Endothelial cell of umbilical vein (primary cell): ENCODE results near the gene CEBPZOS. TPM values are rescaled to one million over a fixed set of nuclear protein-coding genes. Genes with fewer than 3 reads are reported as not detected.

ENCODE experiments used
- BruUV-seq: library from RNA; stranded (reverse); fragments of 400-500 nt; replicated peaks from 2 replicates; lab custom pipeline; 2021; lab: Mats Ljungman, UMichigan
- CTCF ChIA-PET: fragments of 300-600, 350-600 bp; sonication (Branson Sonifier 250); formaldehyde crosslinking; loops from one replicate; lab custom pipeline; 2021; ENCODE audit warnings: antibody characterized with exemption, inconsistent platforms; lab: Charles Lee
- POLR2A ChIA-PET: fragments of 300-600, 350-600 bp; sonication (Branson Sonifier 250); formaldehyde crosslinking; loops from one replicate; lab custom pipeline; 2021; ENCODE audit warnings: antibody characterized with exemption, inconsistent platforms; lab: Charles Lee
- DNase-seq: peaks from one replicate; pipeline ENCODE4 v3.0.0-alpha.2; 2011; ENCODE audit warnings: low read depth, low spot score
- FAIRE-seq: peaks from 2 replicates; lab custom pipeline; 2011; peaks lifted over from hg19 to GRCh38; lab: Jason Lieb, UNC
- H2AFZ ChIP-seq: 2 replicates; pipeline ENCODE4 v1.6.0; 2012; ENCODE audit warnings: low read depth, low read length, control low read depth, inconsistent platforms
- H3K27ac ChIP-seq: 2 replicates; pipeline ENCODE4 v1.5.1; 2011; ENCODE audit warnings: low read depth, mild to moderate bottlenecking, control low read depth, low read length, moderate library complexity; ENCODE audit not compliant: insufficient read depth
- H3K27me3 ChIP-seq, 2 experiments: 2 replicates each; pipeline versions ENCODE4 v1.6.0 to v1.6.1; 2011; ENCODE audit warnings: low read length in 2 of 2, mixed read lengths in 1 of 2; ENCODE audit not compliant: control insufficient read depth in 2 of 2, insufficient read depth in 2 of 2
- H3K36me3 ChIP-seq, 2 experiments: 2 replicates in 1 of 2; 3 replicates in 1 of 2; pipeline ENCODE4 v1.5.1; 2011; ENCODE audit warnings: low read length in 2 of 2, mild to moderate bottlenecking in 1 of 2, moderate library complexity in 1 of 2; ENCODE audit not compliant: control insufficient read depth in 2 of 2, insufficient read depth in 2 of 2; ENCODE audit errors: extremely low read depth in 1 of 2
- H3K4me1 ChIP-seq: 3 replicates; pipeline ENCODE4 v1.5.1; 2011; ENCODE audit warnings: mild to moderate bottlenecking, low read length; ENCODE audit not compliant: control insufficient read depth, insufficient read depth; ENCODE audit errors: extremely low read depth
- H3K4me2 ChIP-seq: 2 replicates; pipeline ENCODE4 v1.6.1; 2011; ENCODE audit warnings: low read length, control low read depth, mixed read lengths; ENCODE audit not compliant: insufficient read depth
- H3K4me3 ChIP-seq, 3 experiments: fragments of 200-600 bp in 1 of 3; sonication (generic), shearing (Covaris generic) in 1 of 3; replicated peaks in 1 of 3; 2 replicates each; pipeline ENCODE4 v1.5.1; 2011 to 2016; ENCODE audit warnings: control low read depth in 3 of 3, low read length in 3 of 3, mild to moderate bottlenecking in 2 of 3, inconsistent platforms in 1 of 3, low read depth in 1 of 3, moderate library complexity in 1 of 3; ENCODE audit not compliant: insufficient read depth in 1 of 3
- H3K79me2 ChIP-seq: 2 replicates; pipeline ENCODE4 v1.6.0; 2012; ENCODE audit warnings: low read length, inconsistent platforms; ENCODE audit not compliant: control insufficient read depth, insufficient read depth
- H3K9ac ChIP-seq: replicated peaks from 2 replicates; pipeline ENCODE3; 2011; ENCODE audit warnings: low read length, control low read depth; ENCODE audit not compliant: insufficient read depth; ENCODE audit errors: extremely low read depth
- H3K9me1 ChIP-seq: replicated peaks from 3 replicates; pipeline ENCODE4 v1.6.0; 2011; ENCODE audit warnings: mild to moderate bottlenecking, low read length; ENCODE audit not compliant: control insufficient read depth, insufficient read depth; ENCODE audit errors: extremely low read depth
- H3K9me3 ChIP-seq: replicated peaks from 2 replicates; pipeline ENCODE4 v1.5.1; 2012; ENCODE audit warnings: low read length, inconsistent platforms; ENCODE audit not compliant: control insufficient read depth, insufficient read depth
- H4K20me1 ChIP-seq: replicated peaks from 2 replicates; pipeline ENCODE3; 2011; ENCODE audit warnings: mild to moderate bottlenecking, low read length; ENCODE audit not compliant: control insufficient read depth, insufficient read depth; ENCODE audit errors: extremely low read depth
- EZH2 ChIP-seq: IDR thresholded peaks from 2 replicates; pipeline ENCODE4 v1.6.1; 2012; ENCODE audit warnings: borderline replicate concordance, low read depth, mild to moderate bottlenecking, moderate library complexity, low read length, inconsistent platforms; ENCODE audit not compliant: severe bottlenecking
- FOS ChIP-seq: IDR thresholded peaks from 2 replicates; pipeline ENCODE4 v1.6.1; 2011; ENCODE audit warnings: mild to moderate bottlenecking, low read length, moderate library complexity, borderline replicate concordance; ENCODE audit not compliant: insufficient read depth
- GATA2 ChIP-seq: IDR thresholded peaks from 2 replicates; pipeline ENCODE4 v1.7.0; 2011; ENCODE audit warnings: low read depth, mild to moderate bottlenecking, moderate library complexity, mixed read lengths, low read length; ENCODE audit not compliant: insufficient read length, insufficient read depth
- JUN ChIP-seq: IDR thresholded peaks from 2 replicates; pipeline ENCODE4 v1.6.1; 2011; ENCODE audit warnings: borderline replicate concordance, low read depth; ENCODE audit not compliant: insufficient read length, insufficient read depth
- MYC ChIP-seq: IDR thresholded peaks from one replicate; pipeline ENCODE4 v1.6.1; 2011; ENCODE audit warnings: mild to moderate bottlenecking, low read depth, low read length
- POLR2A ChIP-seq: IDR thresholded peaks from 2 replicates; pipeline ENCODE4 v1.6.1; 2012; ENCODE audit warnings: low read depth, mild to moderate bottlenecking, control low read depth, low read length
- POLR2AphosphoS5 ChIP-seq: IDR thresholded peaks from 2 replicates; pipeline ENCODE4 v1.6.1; 2012; ENCODE audit warnings: low read depth, mild to moderate bottlenecking, control low read depth, low read length, moderate library complexity; ENCODE audit not compliant: insufficient read depth
- dilution Hi-C: fragments of 300-500 bp; cut with MboI; formaldehyde crosslinking; loops from one replicate; pipeline ENCODE4 v1.15.0; 2019; ENCODE audit warnings: low sequenced_read_pairs; ENCODE audit not compliant: extremely low pct_ligation_motif_present
- intact Hi-C: fragments of 100-400 bp; cut with micrococcal nuclease; formaldehyde crosslinking; loops from one replicate; pipeline ENCODE4 v1.10.0; 2022
- polyA plus RNA-seq, 4 experiments: library from polyadenylated mRNA; depleted of rRNA in 3 of 4; stranded (reverse) in 3 of 4; unstranded in 1 of 4; fragments of >200 nt; gene quantifications; 2 replicates each; pipeline versions ENCODE4 v1.2.1 to v1.2.3, GENCODE V29; 2011 to 2012; ENCODE audit warnings: missing spikeins in 1 of 4
- total RNA-seq: library from RNA; stranded (reverse); gene quantifications from 2 replicates; pipeline ENCODE4 v1.2.3, GENCODE V29; 2021
- TF ChIP-seq, protein P1 (sequence below): IDR thresholded peaks from 2 replicates; pipeline ENCODE4 v1.6.1; 2011; ENCODE audit not compliant: insufficient read depth, insufficient read length
- TF ChIP-seq, protein P2 (sequence below), 2 donors: IDR thresholded peaks; 1 replicate in 1 of 2; 2 replicates in 1 of 2; pipeline ENCODE4 v1.5.1; 2011; ENCODE audit warnings: low read length in 2 of 2, mild to moderate bottlenecking in 2 of 2, moderate library complexity in 2 of 2, control low read depth in 1 of 2, inconsistent platforms in 1 of 2, low read depth in 1 of 2; ENCODE audit not compliant: insufficient read depth in 1 of 2; ENCODE audit errors: extremely low read depth in 1 of 2

The CEBPZOS gene
- total and polyA plus RNA-seq, 2 donors (not counting 3 experiments of a cell fraction or from before 2014, with no cell fraction given), result 29.1 to 36.3 TPM

DNA sequence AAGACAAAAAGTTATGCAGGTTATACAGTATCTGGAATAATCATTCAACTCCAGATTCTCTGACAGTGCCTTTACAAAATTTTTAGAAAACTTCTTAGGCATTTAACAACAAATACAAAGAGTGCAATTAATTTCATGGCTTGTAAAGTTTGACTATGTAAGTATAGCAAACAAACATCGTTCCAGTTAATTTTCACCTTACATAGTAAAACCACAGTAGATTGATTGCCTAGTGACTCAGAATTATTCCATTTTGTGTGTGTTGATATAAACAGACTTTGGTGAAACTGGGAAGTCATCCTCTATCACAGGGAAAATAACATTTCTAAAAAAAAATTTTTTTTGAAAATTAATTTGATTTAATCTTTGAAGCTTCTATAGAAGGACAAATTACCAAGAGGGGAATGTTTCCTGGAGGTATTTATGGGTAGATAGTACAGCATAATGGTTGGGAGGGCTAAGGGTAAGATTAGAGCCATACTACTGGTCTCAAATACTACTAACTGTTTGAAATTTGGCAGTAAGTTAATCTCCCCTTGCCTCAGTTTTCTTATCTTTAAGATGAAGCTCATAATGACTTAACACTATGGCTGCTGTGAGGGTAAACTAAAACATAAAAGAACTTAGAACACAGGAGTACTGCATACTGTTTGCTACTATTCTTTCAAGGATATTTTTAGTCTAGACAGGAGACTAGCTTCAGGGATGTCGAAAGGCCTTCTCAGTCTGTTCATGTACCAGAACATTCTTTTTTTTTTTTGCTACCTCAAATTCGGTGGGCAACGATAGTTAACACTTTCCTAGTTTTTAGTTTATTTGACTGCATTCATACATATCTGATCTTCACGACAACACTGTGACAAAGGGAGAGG is 54.8 kb downstream of the CEBPZOS start:
- H3K27ac ChIP-seq, result no peak overlapping the region
- H3K4me3 ChIP-seq, result no peak overlapping the region
- TF ChIP-seq, protein P1, sequence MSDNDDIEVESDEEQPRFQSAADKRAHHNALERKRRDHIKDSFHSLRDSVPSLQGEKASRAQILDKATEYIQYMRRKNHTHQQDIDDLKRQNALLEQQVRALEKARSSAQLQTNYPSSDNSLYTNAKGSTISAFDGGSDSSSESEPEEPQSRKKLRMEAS, result no peak
- TF ChIP-seq POLR2AphosphoS5 (no peak), EZH2 (no peak), POLR2A (no peak), MYC (no peak), GATA2 (no peak), FOS (no peak), JUN (no peak)
- TF ChIP-seq, protein P2, sequence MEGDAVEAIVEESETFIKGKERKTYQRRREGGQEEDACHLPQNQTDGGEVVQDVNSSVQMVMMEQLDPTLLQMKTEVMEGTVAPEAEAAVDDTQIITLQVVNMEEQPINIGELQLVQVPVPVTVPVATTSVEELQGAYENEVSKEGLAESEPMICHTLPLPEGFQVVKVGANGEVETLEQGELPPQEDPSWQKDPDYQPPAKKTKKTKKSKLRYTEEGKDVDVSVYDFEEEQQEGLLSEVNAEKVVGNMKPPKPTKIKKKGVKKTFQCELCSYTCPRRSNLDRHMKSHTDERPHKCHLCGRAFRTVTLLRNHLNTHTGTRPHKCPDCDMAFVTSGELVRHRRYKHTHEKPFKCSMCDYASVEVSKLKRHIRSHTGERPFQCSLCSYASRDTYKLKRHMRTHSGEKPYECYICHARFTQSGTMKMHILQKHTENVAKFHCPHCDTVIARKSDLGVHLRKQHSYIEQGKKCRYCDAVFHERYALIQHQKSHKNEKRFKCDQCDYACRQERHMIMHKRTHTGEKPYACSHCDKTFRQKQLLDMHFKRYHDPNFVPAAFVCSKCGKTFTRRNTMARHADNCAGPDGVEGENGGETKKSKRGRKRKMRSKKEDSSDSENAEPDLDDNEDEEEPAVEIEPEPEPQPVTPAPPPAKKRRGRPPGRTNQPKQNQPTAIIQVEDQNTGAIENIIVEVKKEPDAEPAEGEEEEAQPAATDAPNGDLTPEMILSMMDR (IDR thresholded peaks at IDR 0.05; ENCODE audit: extremely low read depth in 1 of 2, insufficient read depth in 1 of 2, low read depth in 1 of 2, low read length in 2 of 2), result no peak
- no peaks in the 10 kb centered on the region for H3K79me2 ChIP-seq
- H3K9ac ChIP-seq, result no peak overlapping the region
- no peaks in the 10 kb centered on the region for H4K20me1 ChIP-seq
- H3K4me1 ChIP-seq, result peaks cover 2% of the 10 kb centered on the region
- DNase-seq (no peak), FAIRE-seq (no peak)
- POLR2A ChIA-PET, result no interaction called here
- CTCF ChIA-PET, result interaction anchor here (1.0 to 1.8 kb wide), 3 partner anchors 82 to 626 kb away, joined by 3 to 8 read pairs (median 4); no protein-coding TSS in a partner anchor
- intact Hi-C loops (no loop called here), dilution Hi-C loops (no loop called here)
- H2AFZ ChIP-seq, result no peak overlapping the region
- no peaks in the 10 kb centered on the region for H3K9me3 ChIP-seq
- H3K36me3 ChIP-seq, result peaks cover 7 to 22% of the 10 kb centered on the region in 2 experiments
- H3K9me1 ChIP-seq, result no peaks in the 10 kb centered on the region
- no peak overlapping the region for H3K4me2 ChIP-seq
- TSS peak; percentile 6 for BruUV-seq
- no peaks in the 10 kb centered on the region for H3K27me3 ChIP-seq

Other genes with a start within 250 kb of the CEBPZOS start
- 32.6 and 33.4 TPM in 2 replicates for gene STRN, start 230.0 kb upstream of the CEBPZOS start, total RNA-seq
- gene STRN, start 230.0 kb upstream of the CEBPZOS start, polyA plus RNA-seq, result 6.7 and 7.6 TPM in 2 replicates
- 19.4 and 22.5 TPM in 2 replicates for gene HEATR5B, start 112.1 kb upstream of the CEBPZOS start, total RNA-seq
- gene HEATR5B, start 112.1 kb upstream of the CEBPZOS start, polyA plus RNA-seq, result 14.0 and 16.1 TPM in 2 replicates
- 10.2 and 12.1 TPM in 2 replicates for gene GPATCH11, start 112.0 kb upstream of the CEBPZOS start, total RNA-seq
- 1.4 and 2.1 TPM in 2 replicates for gene GPATCH11, start 112.0 kb upstream of the CEBPZOS start, polyA plus RNA-seq
- 39.6 and 41.1 TPM in 2 replicates for gene EIF2AK2, start 39.5 kb upstream of the CEBPZOS start, total RNA-seq
- gene EIF2AK2, start 39.5 kb upstream of the CEBPZOS start, polyA plus RNA-seq, result 7.9 and 8.0 TPM in 2 replicates
- not detected in 2 replicates for gene SULT6B1, start 7.8 kb upstream of the CEBPZOS start, total RNA-seq
- gene SULT6B1, start 7.8 kb upstream of the CEBPZOS start, polyA plus RNA-seq, result not detected in 2 replicates
- gene CEBPZ, start 35.1 kb downstream of the CEBPZOS start, total RNA-seq, result 36.7 and 46.9 TPM in 2 replicates
- gene CEBPZ, start 35.1 kb downstream of the CEBPZOS start, polyA plus RNA-seq, result 1.7 and 3.6 TPM in 2 replicates
- gene NDUFAF7, start 35.2 kb downstream of the CEBPZOS start, total RNA-seq, result 17.7 and 23.4 TPM in 2 replicates
- 10.8 and 11.6 TPM in 2 replicates for gene NDUFAF7, start 35.2 kb downstream of the CEBPZOS start, polyA plus RNA-seq
- 47.3 and 48.4 TPM in 2 replicates for gene PRKD3, start 128.3 kb downstream of the CEBPZOS start, total RNA-seq
- 11.9 and 14.9 TPM in 2 replicates for gene PRKD3, start 128.3 kb downstream of the CEBPZOS start, polyA plus RNA-seq
- 12.8 and 14.3 TPM in 2 replicates for gene QPCT, start 148.1 kb downstream of the CEBPZOS start, total RNA-seq
- 17.2 and 20.6 TPM in 2 replicates for gene QPCT, start 148.1 kb downstream of the CEBPZOS start, polyA plus RNA-seq